Measurements from ENCODE around the gene PROM1.

DNA sequence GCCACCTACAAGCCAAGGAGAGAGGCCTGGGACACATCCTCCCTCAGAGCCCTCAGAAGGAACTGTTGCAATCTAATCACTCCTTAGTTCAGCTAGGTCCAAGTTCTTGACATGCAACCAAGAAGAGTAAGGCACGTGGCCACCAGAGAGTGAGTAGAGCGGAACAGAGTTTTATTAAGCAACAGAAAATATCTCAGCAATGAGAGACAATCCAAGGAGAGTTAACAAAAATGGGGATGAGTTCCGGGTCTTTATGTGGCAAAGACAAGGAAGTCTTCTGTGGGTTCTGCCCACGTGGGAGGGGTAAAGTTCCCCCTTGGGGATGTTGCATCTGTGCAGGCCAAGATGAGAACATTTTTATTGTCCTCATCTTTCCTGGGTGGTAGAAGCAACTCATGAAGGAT lies 38.5 kb upstream of the PROM1 start:
- TF ChIP-seq POLR2AphosphoS5 (IDR thresholded peaks at IDR 0.05) (no peak), POLR2A (IDR thresholded peaks at IDR 0.05) (no peak)
